H9 (cell line): ENCODE data around the gene MEPE. TPM values are rescaled to one million over a fixed set of nuclear protein-coding genes. Genes with fewer than 3 reads are reported as not detected.

Source experiments
- DNase-seq: peaks from one replicate; pipeline ENCODE4 v3.0.0-alpha.2; 2017
- H2AFZ ChIP-seq: one replicate; pipeline ENCODE4 v1.6.1; 2013; ENCODE audit warnings: mild to moderate bottlenecking, low read length, control low read depth, moderate library complexity
- H2AK5ac ChIP-seq: 2 replicates; pipeline ENCODE4 v1.6.1; 2013; ENCODE audit warnings: low read length, control low read depth, mixed read lengths; ENCODE audit not compliant: insufficient read length
- H2BK120ac ChIP-seq: one replicate; pipeline ENCODE4 v1.6.1; 2013; ENCODE audit warnings: low read depth, mild to moderate bottlenecking, low read length, control low read depth, inconsistent platforms; ENCODE audit not compliant: poor library complexity, severe bottlenecking
- H2BK12ac ChIP-seq: 2 replicates; pipeline ENCODE4 v1.6.1; 2013; ENCODE audit warnings: low read length, control low read depth, mixed read lengths, low read depth; ENCODE audit not compliant: insufficient read length
- H2BK15ac ChIP-seq: 2 replicates; pipeline ENCODE4 v1.6.1; 2013; ENCODE audit warnings: low read depth, low read length, control low read depth
- H2BK20ac ChIP-seq: one replicate; pipeline ENCODE4 v1.6.1; 2013; ENCODE audit warnings: low read depth, mild to moderate bottlenecking, low read length, control low read depth, inconsistent platforms; ENCODE audit not compliant: poor library complexity, severe bottlenecking
- H2BK5ac ChIP-seq: 2 replicates; pipeline ENCODE4 v1.6.1; 2013; ENCODE audit warnings: low read length, control low read depth, mixed read lengths; ENCODE audit not compliant: insufficient read length
- H3K14ac ChIP-seq: 2 replicates; pipeline ENCODE4 v1.6.1; 2013; ENCODE audit warnings: low read length, control low read depth; ENCODE audit not compliant: insufficient read depth
- H3K18ac ChIP-seq: 2 replicates; pipeline ENCODE4 v1.6.1; 2013; ENCODE audit warnings: low read depth, mild to moderate bottlenecking, mixed read lengths, low read length, control low read depth; ENCODE audit not compliant: insufficient read length
- H3K23ac ChIP-seq: 2 replicates; pipeline ENCODE4 v1.6.1; 2013; ENCODE audit warnings: low read length, control low read depth, mixed read lengths, low read depth; ENCODE audit not compliant: insufficient read length
- H3K23me2 ChIP-seq: 2 replicates; pipeline ENCODE4 v1.6.1; 2013; ENCODE audit warnings: low read depth, mild to moderate bottlenecking, mixed read lengths, low read length, control low read depth; ENCODE audit not compliant: insufficient read length, poor library complexity, severe bottlenecking
- H3K27ac ChIP-seq: 2 replicates; pipeline ENCODE4 v1.5.1; 2013; ENCODE audit warnings: low read length, control low read depth, mixed read lengths, low read depth; ENCODE audit not compliant: insufficient read length
- H3K27me3 ChIP-seq: 2 replicates; pipeline ENCODE4 v1.6.1; 2013; ENCODE audit warnings: low read length, control low read depth, inconsistent platforms; ENCODE audit not compliant: insufficient read depth
- H3K4ac ChIP-seq: 2 replicates; pipeline ENCODE4 v1.6.1; 2013; ENCODE audit warnings: low read depth, mild to moderate bottlenecking, control low read depth, inconsistent platforms, low read length, moderate library complexity
- H3K4me1 ChIP-seq: 2 replicates; pipeline ENCODE4 v1.6.1; 2013; ENCODE audit warnings: low read length, control low read depth, inconsistent platforms; ENCODE audit not compliant: insufficient read depth
- H3K4me2 ChIP-seq: 2 replicates; pipeline ENCODE4 v1.6.1; 2013; ENCODE audit warnings: low read length, control low read depth, mixed read lengths; ENCODE audit not compliant: insufficient read length, insufficient read depth
- H3K56ac ChIP-seq: 2 replicates; pipeline ENCODE4 v1.6.1; 2013; ENCODE audit warnings: low read depth, mild to moderate bottlenecking, mixed read lengths, low read length, control low read depth; ENCODE audit not compliant: insufficient read length
- H3K79me1 ChIP-seq: 2 replicates; pipeline ENCODE4 v1.6.1; 2013; ENCODE audit warnings: low read depth, mild to moderate bottlenecking, moderate library complexity, low read length, control low read depth, inconsistent platforms; ENCODE audit not compliant: insufficient read depth, poor library complexity, severe bottlenecking
- H3K79me2 ChIP-seq: 2 replicates; pipeline ENCODE4 v1.6.1; 2013; ENCODE audit warnings: low read length, control low read depth, inconsistent platforms; ENCODE audit not compliant: insufficient read depth
- H3K9ac ChIP-seq: 2 replicates; pipeline ENCODE4 v1.6.1; 2013; ENCODE audit warnings: low read length, control low read depth, mixed read lengths; ENCODE audit not compliant: insufficient read length; ENCODE audit errors: extremely low read depth
- H3K9me3 ChIP-seq: one replicate; pipeline ENCODE4 v1.6.1; 2013; ENCODE audit warnings: low read depth, low read length, inconsistent platforms; ENCODE audit not compliant: control insufficient read depth
- H3T11ph ChIP-seq: one replicate; pipeline ENCODE4 v1.6.1; 2013; ENCODE audit warnings: mild to moderate bottlenecking, low read length, control low read depth, inconsistent platforms
- H4K20me1 ChIP-seq: one replicate; pipeline ENCODE4 v1.6.1; 2013; ENCODE audit not compliant: control insufficient read depth, insufficient read length, insufficient read depth
- H4K5ac ChIP-seq: 2 replicates; pipeline ENCODE4 v1.6.1; 2013; ENCODE audit warnings: low read depth, mild to moderate bottlenecking, mixed read lengths, low read length, control low read depth; ENCODE audit not compliant: insufficient read length
- H4K8ac ChIP-seq: replicated peaks from 2 replicates; pipeline ENCODE4 v1.6.1; 2013; ENCODE audit warnings: low read length, control low read depth, mixed read lengths, low read depth; ENCODE audit not compliant: insufficient read length
- H4K91ac ChIP-seq: 2 replicates; pipeline ENCODE4 v1.6.1; 2013; ENCODE audit warnings: low read depth, mild to moderate bottlenecking, moderate library complexity, mixed read lengths, low read length, control low read depth; ENCODE audit not compliant: insufficient read length
- H3K27ac Mint-ChIP-seq, 3 experiments: 2 replicates in 2 of 3; 3 replicates in 1 of 3; pipeline ENCODE4 v1.8.0; 2020 to 2021; ENCODE audit warnings: mixed read lengths in 3 of 3, mild to moderate bottlenecking in 1 of 3, moderate library complexity in 1 of 3
- H3K27me3 Mint-ChIP-seq: 2 replicates; pipeline ENCODE4 v1.8.0; 2021; ENCODE audit warnings: low read depth, mild to moderate bottlenecking, moderate library complexity, mixed read lengths
- H3K36me3 Mint-ChIP-seq, 3 experiments: 2 replicates in 2 of 3; 3 replicates in 1 of 3; pipeline ENCODE4 v1.8.0; 2020 to 2021; ENCODE audit warnings: low read depth in 3 of 3, mixed read lengths in 3 of 3; ENCODE audit not compliant: insufficient read depth in 1 of 3
- H3K4me1 Mint-ChIP-seq, 2 experiments: 2 replicates each; pipeline ENCODE4 v1.8.0; 2020; ENCODE audit warnings: mixed read lengths in 2 of 2
- H3K4me3 Mint-ChIP-seq, 2 experiments: 2 replicates in 1 of 2; 3 replicates in 1 of 2; pipeline ENCODE4 v1.8.0; 2020 to 2021; ENCODE audit warnings: mild to moderate bottlenecking in 2 of 2, mixed read lengths in 2 of 2, moderate library complexity in 1 of 2
- H3K9me3 Mint-ChIP-seq, 2 experiments: 2 replicates in 1 of 2; 3 replicates in 1 of 2; pipeline ENCODE4 v1.8.0; 2020; ENCODE audit warnings: mild to moderate bottlenecking in 2 of 2, mixed read lengths in 2 of 2, moderate library complexity in 1 of 2
- WGBS: extraction: QIAGEN DNeasy Blood & Tissue Kit; methylation state at CpG from one replicate; pipeline ENCODE4 v1.1.7; 2013; ENCODE audit warnings: missing lambda C conversion rate, low lambda C conversion rate, mixed read lengths; ENCODE audit not compliant: insufficient read length; ENCODE audit errors: extremely low coverage; 5-methylcytosine and 5-hydroxymethylcytosine counted together
- total RNA-seq: library from RNA; stranded (reverse); gene quantifications from 2 replicates; pipeline ENCODE4 v1.2.1, GENCODE V29; 2021
- TF ChIP-seq, protein P1 (sequence below): fragments of 200-600 bp; sonication (generic); conservative IDR thresholded peaks from 3 replicates; pipeline ENCODE4 v1.8.0; 2021; ENCODE audit warnings: antibody characterized with exemption, mild to moderate bottlenecking

Gene MEPE
- total RNA-seq, 1 experiment from 2014 or later, result not detected

- no peaks in the 10 kb centered on the region for H4K20me1 ChIP-seq
- no peaks in the 10 kb centered on the region for H3K9me3 ChIP-seq
- Mint-ChIP-seq H3K9me3 (peaks cover 10 to 17% of the 10 kb centered on the region in 2 experiments), H3K4me1 (no peaks in the 10 kb centered on the region; a peak in 2 of 4 replicates), H3K27me3 (no peaks in the 10 kb centered on the region; the same call in none of the 2 replicates), H3K4me3 (no peak overlapping the region), H3K27ac (no peak overlapping the region), H3K36me3 (peaks cover 2 to 5% (median 2%) of the 10 kb centered on the region in 3 experiments; a peak in 6 of 7 replicates)
- H3K4ac ChIP-seq, result no peak overlapping the region
- H2AFZ ChIP-seq, result no peak overlapping the region
- H3K56ac ChIP-seq, result no peak overlapping the region
- H2AK5ac ChIP-seq, result no peak overlapping the region
- H4K91ac ChIP-seq, result no peak overlapping the region
- no peak overlapping the region for H2BK15ac ChIP-seq
- H3K27ac ChIP-seq, result no peak overlapping the region
- H2BK120ac ChIP-seq, result no peak overlapping the region
- no CpG with 5 or more reads among the region's 2 CpGs for WGBS
- H3K23me2 ChIP-seq, result no peaks in the 10 kb centered on the region
- H3K4me1 ChIP-seq, result no peaks in the 10 kb centered on the region
- no peak for DNase-seq
- H4K8ac ChIP-seq, result no peak overlapping the region
- H3K79me1 ChIP-seq, result no peaks in the 10 kb centered on the region
- H3K23ac ChIP-seq, result no peak overlapping the region
- H2BK20ac ChIP-seq, result no peak overlapping the region
- H3K4me2 ChIP-seq, result no peak overlapping the region
- no peaks in the 10 kb centered on the region for H3K27me3 ChIP-seq
- no peak overlapping the region for H3T11ph ChIP-seq
- no peak overlapping the region for H4K5ac ChIP-seq
- H3K79me2 ChIP-seq, result no peaks in the 10 kb centered on the region
- H3K9ac ChIP-seq, result no peak overlapping the region
- H3K14ac ChIP-seq, result no peak overlapping the region
- TF ChIP-seq, protein P1, sequence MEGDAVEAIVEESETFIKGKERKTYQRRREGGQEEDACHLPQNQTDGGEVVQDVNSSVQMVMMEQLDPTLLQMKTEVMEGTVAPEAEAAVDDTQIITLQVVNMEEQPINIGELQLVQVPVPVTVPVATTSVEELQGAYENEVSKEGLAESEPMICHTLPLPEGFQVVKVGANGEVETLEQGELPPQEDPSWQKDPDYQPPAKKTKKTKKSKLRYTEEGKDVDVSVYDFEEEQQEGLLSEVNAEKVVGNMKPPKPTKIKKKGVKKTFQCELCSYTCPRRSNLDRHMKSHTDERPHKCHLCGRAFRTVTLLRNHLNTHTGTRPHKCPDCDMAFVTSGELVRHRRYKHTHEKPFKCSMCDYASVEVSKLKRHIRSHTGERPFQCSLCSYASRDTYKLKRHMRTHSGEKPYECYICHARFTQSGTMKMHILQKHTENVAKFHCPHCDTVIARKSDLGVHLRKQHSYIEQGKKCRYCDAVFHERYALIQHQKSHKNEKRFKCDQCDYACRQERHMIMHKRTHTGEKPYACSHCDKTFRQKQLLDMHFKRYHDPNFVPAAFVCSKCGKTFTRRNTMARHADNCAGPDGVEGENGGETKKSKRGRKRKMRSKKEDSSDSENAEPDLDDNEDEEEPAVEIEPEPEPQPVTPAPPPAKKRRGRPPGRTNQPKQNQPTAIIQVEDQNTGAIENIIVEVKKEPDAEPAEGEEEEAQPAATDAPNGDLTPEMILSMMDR, result no peak
- no peak overlapping the region for H2BK12ac ChIP-seq
- H3K18ac ChIP-seq, result no peak overlapping the region
- no peak overlapping the region for H2BK5ac ChIP-seq
These were observed 20.8 kb upstream of the MEPE start for GRCh38 chr4:87811977-87812376.
